Measurements from ENCODE around the gene PLD1. TPM values are rescaled to one million over a fixed set of nuclear protein-coding genes. Genes with fewer than 3 reads are reported as not detected.
"Not testable (repeated sequence)": the region's sequence is repeated elsewhere in the genome, so short reads cannot be mapped to it uniquely, and the experiment has no call there.

The PLD1 gene
- total RNA-seq, 1 donor from 2014 or later, result 56.5 TPM

GRCh38 chr3:171563298-171563697, 247.0 kb downstream of the PLD1 start:
- intact Hi-C loops (cut with DNase I), result loop anchor here (5.0 to 10.0 kb wide), 2 partner anchors 101 to 408 kb away; partner anchors contain the start of gene TNIK
- no peak for DNase-seq (ENCODE audit: low spot score)

- not testable (repeated sequence) for DNase-seq (ENCODE audit: low spot score)
- intact Hi-C loops (cut with DNase I), result loop anchor here (5.0 to 10.0 kb wide), 2 partner anchors 100 to 408 kb away; partner anchors contain the start of gene TNIK
Measured at GRCh38 chr3:171562459-171562858, 247.8 kb downstream of the PLD1 start.

GRCh38 chr3:171561596-171562323, 248.5 kb downstream of the PLD1 start:
- intact Hi-C loops (cut with DNase I), result loop anchor here (5.0 to 10.0 kb wide), 2 partner anchors 99 to 407 kb away; partner anchors contain the start of gene TNIK
- no peak for DNase-seq (ENCODE audit: low spot score)

- no peak for DNase-seq (ENCODE audit: low spot score)
- intact Hi-C loops (cut with DNase I), result no loop called here
Measured at GRCh38 chr3:171559586-171559985, 250.7 kb downstream of the PLD1 start.

- intact Hi-C loops (cut with DNase I), result no loop called here
- DNase-seq (ENCODE audit: low spot score), result no peak
Measured at GRCh38 chr3:171558188-171558696, 252.0 kb downstream of the PLD1 start.

GRCh38 chr3:171557173-171557572, 253.1 kb downstream of the PLD1 start:
- intact Hi-C loops (cut with DNase I), result no loop called here
- no peak for DNase-seq (ENCODE audit: low spot score)

- DNase-seq (ENCODE audit: low spot score), result no peak
- intact Hi-C loops (cut with DNase I), result no loop called here
Measured at GRCh38 chr3:171556574-171557145, 253.6 kb downstream of the PLD1 start.

GRCh38 chr3:171556148-171556547, 254.1 kb downstream of the PLD1 start:
- DNase-seq (ENCODE audit: low spot score), result no peak
- intact Hi-C loops (cut with DNase I), result no loop called here

- intact Hi-C loops (cut with DNase I), result no loop called here
- DNase-seq (ENCODE audit: low spot score), result no peak
Measured at GRCh38 chr3:171553086-171553485, 257.2 kb downstream of the PLD1 start.

GRCh38 chr3:171552531-171552930, 257.8 kb downstream of the PLD1 start:
- intact Hi-C loops (cut with DNase I), result no loop called here
- no peak for DNase-seq (ENCODE audit: low spot score)

GRCh38 chr3:171551296-171551695, 259.0 kb downstream of the PLD1 start:
- intact Hi-C loops (cut with DNase I), result no loop called here
- no peak for DNase-seq (ENCODE audit: low spot score)

Other genes starting within 250 kb of the PLD1 start
- gene TMEM212, start 32.9 kb upstream of the PLD1 start, total RNA-seq, result not detected
- 139 TPM for gene FNDC3B, start 229.1 kb upstream of the PLD1 start, total RNA-seq